NCI-H1092 treated with DMSO at 0.1 percent for 48 hours (cell line): ENCODE data around the gene MAP3K5.

Source experiments
- DNase-seq: peaks from one replicate; lab custom pipeline; 2025; lab: John Stamatoyannopoulos, UW

Gene MAP3K5

DNA sequence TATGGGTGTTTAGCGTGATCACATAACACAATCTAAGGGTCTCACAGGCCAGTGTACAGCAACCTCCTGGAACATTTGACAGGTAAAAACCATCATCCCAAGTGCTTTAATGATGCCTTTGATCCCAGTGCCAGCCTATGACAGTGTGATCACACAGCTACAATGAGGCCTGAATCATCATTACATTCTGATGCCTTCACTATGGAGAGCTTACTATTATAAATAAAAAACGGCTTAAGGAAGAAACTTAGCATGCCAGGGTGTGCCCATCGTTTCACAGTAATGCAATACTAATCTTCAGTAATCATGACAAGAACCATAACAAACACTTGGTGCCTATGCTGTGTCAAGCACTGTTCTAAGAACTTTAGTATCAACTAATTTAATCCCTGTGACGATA, 253.4 kb downstream of the MAP3K5 start:
- DNase-seq: no peak

DNA sequence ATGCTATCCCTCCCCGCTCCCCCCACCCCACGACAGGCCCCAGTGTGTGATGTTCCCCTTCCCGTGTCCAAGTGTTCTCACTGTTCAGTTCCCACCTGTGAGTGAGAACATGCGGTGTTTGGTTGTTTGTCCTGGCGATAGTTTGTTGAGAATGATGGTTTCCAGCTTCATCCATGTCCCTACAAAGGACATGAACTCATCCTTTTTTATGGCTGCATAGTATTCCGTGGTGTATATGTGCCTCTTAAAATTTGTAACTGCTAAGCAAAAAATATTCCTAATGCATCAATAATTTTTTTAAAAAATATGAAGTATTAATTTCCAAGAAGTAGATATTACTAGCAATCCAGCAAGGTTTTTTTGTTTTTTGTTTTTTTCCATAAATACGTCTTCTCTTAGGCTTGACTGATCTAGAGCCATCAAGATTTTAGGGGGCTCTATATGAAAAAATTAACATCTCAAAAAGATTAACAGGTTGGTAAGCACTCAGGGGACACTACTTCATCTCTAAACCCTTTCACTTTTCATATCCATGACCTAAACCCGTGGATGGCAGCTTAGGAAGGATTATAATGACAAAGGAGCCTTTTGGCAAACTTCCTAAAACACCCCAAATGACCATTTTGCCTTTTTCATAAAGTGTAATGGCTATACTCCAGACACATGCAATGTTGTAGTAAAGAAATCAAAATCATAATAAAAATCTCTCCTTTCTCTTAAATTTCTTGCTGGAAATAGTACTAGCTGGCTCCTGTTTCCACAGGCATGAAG, 256.2 kb downstream of the MAP3K5 start:
- DNase-seq: no peak

DNA sequence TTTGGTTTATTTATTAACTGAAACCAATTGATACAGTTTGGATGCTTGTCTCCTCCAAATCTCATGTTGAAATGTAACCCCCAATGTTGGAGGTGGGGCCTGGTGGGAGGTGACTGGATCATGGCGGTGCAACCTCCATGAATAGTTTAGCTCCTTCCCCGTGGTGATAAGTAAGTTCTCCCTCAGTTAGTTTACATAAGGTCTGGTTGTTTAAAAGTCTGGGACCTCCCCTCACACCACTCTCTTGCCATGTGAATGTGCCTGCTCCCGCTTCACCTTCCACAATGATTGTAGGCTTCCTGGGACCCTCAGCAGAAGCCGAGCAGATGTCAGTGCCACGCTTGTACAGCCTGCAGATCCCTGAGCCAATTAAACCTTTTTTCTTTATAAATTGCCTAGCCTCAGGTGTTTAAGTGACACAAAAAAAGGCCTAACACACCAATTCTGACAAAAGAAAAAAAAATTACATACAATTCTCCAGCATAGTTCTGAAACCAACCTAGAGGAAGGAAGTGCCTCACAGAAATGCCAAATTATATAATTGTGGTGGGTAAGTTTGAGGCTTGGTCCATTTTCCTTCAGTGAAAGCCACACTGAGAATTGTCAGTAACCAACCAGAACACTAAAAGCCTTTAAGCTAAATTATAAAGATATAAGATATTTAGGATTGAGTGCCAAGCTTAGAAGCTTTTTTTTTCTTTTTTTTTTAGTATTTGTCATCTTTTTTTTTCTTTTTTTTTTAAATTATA, 257.1 kb downstream of the MAP3K5 start:
- no peak for DNase-seq

DNA sequence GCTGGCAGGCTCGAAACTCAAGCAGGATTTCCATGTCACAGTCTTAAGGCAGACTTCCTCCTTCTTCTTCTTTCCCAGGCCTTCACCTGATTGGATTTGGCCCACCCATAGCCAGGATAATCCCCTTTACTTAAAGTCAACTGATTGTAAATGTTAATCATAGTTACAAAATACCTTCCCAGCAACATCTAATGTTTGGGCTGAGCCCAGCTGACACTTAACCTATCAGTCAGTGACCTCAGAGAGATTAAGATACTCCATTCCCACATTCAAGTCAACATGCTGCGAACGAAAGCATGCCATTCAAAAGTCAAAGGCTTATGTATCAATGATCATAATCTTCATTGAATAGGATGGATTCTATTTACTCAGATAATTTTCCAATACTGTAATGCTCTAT, 258.0 kb downstream of the MAP3K5 start:
- no peak for DNase-seq

DNA sequence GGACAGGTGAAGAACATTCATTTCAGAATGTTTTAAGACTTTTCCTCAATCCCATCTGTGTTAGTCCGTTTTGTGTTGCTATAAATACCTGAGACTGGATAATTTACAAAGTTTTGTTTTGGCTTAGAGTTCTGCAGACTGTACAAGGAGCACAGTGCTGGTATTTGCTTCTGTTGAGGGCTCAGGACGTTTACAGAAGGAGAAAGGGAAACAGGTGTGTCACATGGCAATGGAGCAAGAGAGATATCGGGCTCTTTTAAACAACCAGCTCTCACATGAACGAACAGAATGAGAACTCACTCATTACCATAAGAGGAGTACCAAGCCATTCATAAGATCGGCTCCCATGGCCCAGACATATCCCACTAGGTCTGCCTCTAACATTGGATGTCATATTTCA, 258.8 kb downstream of the MAP3K5 start:
- DNase-seq: no peak

DNA sequence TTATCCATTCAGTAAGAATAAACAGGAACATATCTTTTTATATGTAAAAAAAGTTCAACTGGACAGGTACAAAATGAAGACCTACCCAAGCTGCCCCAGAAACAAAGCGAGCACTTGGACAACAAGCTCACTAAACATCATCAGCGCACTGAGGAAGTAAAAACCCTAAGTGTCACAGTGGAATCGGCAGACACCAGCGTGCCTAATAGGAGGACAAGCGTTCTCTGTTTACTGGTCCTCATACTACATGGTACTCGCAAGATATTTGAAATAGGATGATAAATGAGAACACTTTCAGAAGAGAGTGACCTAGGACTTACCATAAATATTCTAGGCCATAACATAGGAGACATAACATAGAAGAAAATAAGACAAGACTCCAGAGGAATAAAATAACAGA, 260.2 kb downstream of the MAP3K5 start:
- DNase-seq: no peak

DNA sequence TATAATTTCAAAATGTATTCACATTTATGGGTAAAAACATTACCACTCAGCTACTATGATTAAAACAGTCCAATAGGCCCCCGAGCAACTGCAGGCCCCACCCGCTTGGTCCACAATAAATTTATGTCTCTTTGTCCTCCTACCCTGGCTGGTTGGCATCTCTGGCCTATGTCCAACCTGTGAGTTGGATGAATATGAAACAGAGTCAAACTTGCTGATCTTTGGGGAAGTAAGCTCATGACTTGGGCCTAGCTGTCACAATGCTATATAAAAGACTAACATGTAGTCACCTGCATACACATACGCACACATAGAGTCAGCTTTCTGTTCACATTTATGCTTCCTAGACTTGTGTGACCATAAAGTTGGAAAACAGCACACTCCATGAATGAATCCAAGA, 262.6 kb downstream of the MAP3K5 start:
- DNase-seq: no peak

DNA sequence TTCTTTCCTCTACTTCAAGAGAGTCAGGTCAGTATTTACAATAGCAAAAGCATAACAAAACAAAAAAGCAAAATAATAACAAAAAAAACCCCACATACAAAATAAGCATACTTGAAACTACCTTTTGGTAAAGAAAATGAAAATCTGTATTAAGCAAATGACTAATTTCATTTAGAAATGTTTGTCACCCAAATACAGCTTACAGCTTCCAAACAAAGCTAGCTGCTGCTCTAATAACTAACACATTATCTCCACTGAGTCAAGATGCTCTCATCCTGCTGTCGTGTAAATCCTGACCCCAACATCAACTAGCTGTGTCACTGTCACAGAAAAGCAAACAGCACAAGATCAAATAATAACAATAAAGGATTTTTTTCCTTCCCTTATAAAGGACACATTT, 263.8 kb downstream of the MAP3K5 start:
- DNase-seq: no peak

DNA sequence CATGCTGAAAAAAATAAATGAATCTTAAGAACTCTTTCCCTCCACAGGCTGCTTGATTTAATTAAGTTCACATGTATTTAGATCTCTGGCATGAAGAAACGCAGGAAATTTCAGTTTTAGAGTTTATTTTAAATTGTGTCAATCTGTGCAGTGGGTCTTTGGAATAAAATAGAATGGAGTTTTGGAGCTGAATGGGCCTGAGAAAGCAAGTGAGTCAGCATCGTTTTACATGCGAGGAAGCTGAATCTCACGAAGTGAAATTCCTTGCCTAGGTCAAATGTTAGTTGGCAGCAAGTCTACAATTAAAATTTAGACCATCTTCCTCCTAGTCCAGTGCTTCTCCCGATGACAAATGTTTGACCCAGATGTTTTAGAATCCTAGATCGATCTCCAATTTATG, 264.4 kb downstream of the MAP3K5 start:
- no peak for DNase-seq

DNA sequence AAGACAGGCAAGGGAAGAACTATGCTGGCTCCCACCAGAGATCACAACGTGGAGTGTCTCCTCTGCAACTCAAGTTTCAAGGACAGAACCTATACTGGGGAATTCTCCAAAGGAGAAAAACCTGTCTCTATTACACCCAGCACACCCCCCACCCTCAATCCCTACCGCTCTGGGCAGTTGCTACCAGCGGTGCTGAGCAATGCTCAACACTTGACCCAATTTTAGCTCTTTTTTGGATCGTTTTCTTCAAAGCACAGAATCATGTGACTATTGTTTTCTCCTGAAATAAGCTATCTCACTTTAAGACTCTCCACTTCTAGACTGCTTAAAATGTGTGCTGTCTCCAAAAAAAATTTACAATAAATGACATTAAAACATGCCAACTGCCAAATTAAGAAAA, 265.3 kb downstream of the MAP3K5 start:
- no peak for DNase-seq

DNA sequence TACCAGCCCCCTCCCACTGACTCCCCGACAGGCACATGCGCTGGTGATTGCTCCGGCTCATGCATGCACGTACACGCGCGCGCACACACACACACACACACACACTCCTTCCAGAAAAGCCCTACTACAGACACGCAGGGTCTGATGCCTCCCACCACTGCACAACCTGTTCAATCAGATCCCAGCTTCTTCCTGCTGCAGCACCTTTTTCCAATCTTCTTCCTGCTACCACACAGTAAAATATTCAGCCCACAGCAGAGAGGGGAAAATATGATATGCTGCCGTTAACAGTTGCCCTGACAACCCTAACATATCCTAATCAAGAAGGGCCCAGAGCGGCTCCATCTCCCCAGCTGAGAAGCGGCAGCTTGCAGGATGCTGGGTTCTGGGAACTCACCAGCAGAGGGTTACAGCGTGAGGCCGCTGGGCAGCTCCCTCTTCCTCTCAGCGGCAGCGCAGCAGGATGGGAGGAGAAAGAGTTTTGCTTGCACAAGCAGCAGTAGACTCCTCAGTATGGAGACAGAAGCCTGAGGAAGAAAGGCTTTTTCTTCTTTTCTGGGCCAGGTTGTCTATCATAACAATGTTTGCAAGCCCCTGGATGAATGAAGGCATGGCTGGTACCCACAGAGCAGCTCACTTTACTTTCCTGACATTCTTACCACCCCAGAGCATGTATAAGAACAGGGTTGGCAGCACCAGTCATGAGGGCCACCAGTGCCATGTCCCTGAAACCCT, 265.9 kb downstream of the MAP3K5 start:
- DNase-seq: peak; percentile 68

DNA sequence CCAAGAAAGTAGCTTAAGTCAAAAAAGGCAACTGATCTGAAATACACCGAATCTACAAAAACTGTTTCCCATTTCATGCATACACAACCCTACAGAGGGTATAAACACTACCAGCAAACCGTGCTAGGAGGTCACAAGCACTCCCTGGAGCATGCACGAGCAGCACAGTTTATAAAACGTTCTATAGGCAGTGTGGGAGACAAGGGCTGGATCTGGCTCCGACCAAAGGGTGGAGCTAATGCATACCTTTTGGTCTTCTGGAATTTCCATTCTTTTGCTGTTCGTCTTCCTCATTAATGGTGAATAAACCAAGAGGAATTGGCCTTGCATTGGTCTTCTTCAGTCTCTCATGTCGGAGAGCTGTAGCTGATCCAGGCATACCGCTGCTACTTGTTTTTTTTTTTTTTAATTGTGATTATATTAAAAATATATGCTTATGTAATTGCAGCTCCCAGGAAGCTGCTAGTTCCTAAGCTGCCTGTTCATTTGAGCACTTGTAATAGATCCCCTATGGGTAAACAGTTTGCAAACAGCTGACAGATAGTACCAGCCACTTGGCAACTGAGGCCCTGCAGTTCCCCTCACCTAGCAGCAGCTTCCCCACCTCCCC, 266.6 kb downstream of the MAP3K5 start:
- DNase-seq: peak; percentile 59

DNA sequence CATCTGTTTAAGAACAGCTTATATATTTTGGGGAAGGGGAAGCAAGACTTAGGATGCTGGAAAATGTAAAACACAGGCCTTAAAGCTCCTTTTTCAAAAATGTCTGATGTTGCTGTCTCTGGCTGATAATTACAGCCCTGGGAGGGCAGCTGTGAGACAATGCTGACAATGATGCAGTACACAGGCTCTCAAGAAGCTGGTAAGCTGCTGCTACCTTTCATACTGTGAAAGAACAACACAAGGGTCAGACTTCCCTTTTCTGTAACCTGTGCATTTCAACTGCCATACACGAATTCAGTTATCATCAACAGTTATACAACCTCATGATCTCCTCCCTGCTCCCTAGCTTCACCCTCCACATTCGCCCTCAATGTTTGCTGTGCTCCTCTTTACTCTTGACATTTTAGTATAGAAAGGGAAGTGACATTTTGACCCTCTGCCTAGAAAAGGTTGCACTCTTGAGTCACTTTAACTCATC, 267.3 kb downstream of the MAP3K5 start:
- DNase-seq: peak; percentile 44

DNA sequence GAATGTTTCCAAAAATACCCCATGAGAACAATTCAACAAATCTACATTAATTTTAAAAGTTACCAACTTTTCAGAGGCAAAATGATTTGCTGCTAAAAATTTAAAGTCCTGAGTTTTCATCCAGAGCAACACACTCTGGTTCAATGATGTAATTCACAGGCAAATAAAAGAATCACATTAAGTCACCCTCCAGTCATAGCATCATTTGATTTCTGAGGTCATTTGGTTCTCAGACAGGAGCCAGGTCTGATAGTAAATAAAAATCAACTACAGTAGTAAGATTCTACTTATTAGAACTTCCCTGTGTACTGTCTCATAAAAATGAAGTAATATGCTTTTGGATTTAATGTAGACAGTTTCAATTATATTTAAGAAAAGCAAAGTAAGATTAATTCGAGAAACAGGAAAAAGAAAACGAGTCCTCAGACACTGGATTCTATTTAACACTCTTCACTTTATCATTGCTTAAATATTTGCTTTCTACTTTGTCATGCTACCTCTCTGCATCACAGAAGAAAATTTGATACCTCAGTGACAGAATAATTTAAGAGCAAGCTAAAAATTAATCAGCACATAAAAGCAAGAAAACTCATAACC, 267.8 kb downstream of the MAP3K5 start:
- peak; percentile 44 for DNase-seq

DNA sequence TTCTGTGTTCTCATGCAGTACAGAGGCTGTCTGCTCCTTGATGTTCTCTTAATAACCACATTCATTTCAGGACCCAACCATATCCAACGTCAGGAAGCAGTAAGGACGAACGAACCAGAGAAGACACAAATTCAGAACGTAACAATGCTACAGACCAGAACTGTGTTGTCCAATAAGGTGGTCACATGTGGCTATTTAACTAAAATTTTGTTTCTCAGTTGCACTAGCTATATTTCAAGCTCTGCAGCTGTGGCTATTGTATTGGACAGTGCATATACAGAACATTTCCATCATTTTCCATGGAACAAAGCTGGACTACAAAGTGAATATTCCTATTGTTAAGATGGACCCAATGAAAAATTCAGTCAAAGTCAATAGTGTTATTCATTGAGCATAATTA, 269.1 kb downstream of the MAP3K5 start:
- DNase-seq: no peak

DNA sequence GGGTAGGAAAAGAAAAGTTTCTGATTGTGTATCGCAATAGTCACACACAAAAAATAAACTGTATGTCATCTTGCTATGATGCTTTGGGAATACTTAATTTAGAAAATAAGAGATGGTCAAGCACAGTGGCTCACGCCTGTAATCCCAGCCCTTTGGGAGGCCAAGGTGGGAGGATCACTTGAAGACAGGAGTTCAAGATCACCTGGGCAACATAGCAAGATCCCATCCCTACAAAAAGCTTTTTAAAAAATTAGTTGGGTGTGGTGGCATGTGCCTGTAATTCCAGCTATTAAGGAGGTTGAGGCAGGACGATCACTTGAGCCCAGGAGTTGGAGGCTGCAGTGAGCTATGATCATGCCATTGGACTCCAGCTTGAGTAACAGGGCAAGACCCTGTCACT, 269.6 kb downstream of the MAP3K5 start:
- no peak for DNase-seq

DNA sequence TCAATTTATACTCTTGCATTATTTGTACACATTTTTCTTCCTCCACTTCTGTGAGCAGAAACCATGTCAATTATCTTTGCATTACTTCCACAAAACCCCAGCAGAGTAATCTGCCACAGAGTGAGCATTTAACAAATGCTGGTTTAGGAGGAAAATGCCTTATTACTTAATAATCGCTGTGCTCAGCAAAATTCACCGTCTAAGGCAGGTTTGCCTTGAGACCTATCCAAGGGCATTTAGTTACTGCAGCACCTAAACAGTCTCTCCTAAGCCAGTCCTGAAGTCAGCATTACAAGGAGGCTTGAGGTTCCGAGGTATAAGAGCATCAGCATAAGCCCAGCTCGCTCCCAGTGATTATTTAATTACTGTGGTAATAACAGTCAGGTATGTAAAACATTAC, 270.4 kb downstream of the MAP3K5 start:
- no peak for DNase-seq

DNA sequence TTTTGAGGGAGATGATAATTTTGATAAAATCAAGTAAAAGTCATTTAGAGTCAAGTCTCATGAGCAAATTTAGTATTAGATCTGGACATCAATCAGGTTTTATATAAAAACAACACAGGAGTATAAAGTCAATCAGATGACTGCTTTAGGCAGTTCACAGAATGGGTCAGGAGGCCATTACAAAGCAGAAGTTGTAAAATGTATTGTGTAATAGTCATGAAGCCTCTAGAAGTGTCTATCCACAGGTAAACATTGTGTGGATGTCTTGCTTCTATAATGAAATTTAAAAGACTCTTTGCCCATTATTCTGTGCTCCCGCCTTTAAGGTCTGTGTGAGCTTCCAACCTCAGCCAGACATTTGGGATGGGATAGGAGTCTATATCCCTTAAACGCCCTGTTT, 270.9 kb downstream of the MAP3K5 start:
- DNase-seq: no peak

DNA sequence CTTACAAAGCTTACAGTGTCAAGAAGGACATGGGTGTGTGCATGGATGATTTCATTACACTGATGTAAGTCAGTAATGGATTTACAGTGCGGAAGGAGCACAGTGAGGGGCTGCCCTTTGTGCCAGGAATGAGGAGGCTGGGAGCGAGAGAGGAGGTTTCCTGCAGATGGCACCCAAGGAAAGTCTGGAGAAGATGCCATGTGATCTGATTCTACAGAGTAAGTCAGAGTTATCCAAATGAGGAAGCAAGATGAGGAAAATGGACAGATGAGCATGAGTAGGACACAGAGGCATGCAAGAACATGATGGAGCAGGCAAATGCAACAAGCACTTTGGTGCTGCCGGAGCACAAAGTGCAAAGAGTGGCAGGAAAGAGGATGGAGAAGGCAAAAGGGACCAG, 271.8 kb downstream of the MAP3K5 start:
- no peak for DNase-seq

DNA sequence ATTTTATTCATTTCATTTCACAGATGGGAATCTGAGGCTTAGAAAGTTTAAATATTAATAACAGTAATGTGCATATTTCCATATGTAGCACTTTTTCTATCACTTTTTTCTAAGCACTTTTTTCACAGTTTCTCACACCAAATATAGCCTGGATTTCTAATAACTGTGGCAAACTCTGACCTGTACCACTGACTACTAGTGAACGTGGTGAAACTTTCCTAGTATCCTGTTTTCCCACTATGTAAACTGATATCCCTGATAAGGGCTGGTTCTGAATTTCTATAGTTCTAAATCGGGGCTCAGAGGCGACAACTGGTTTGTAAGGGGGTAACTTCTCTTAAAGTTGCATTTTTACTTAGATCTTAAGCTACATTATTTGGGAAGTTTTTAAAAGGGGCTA, 274.7 kb downstream of the MAP3K5 start:
- no peak for DNase-seq

DNA sequence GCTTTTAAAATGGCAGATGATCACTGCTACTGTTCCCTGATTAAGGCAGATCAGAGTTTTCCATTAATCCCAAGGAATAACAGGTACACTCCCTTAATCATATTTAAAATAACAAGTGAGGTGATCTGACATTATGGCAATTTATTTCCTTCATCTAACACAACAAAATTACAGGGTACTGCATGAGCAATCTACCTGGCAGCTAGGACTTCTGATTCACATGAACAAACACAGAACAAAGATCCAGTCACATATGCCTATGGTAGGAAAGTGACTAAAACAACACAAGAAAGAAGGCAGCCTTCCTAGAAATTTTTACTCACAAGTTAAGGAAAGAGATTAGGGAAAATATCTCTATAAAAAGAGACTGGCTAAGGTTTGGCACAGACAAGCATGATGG, 275.3 kb downstream of the MAP3K5 start:
- no peak for DNase-seq

DNA sequence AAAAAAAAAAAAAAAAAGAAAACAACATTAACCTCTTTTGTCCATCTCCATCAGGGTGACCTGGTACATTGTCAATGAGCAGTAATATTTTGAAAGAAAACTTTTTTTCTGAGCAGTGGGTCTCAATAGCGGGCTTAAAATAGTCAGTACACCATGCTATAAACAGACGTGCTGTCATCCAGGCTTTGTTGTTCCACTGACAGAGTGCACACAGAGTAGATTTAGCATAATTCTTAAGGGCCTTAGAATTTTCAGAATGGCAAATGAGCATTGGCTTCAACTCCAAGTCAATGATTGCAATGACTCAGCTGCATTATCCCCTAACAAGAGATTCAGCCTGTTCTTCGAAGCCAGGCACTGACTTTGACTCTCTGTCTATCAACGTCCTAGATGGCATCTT, 277.7 kb downstream of the MAP3K5 start:
- no peak for DNase-seq
